ENCODE data around the gene ADAMTSL1. TPM values are rescaled to one million over a fixed set of nuclear protein-coding genes. Genes with fewer than 3 reads are reported as not detected.

The ADAMTSL1 gene
- total and polyA plus RNA-seq, 9 of the 15 experiments (the other 6 are each of a cell fraction or from before 2014, with no cell fraction given), result 0.01 TPM; not detected in 8

- WGBS (ENCODE audit: insufficient coverage, low coverage, missing lambda C conversion rate), result 0% methylated on average over 6 of the region's 6 CpGs
- no peaks in the 10 kb centered on the region for H4K20me1 ChIP-seq (replicated peaks; ENCODE audit: control insufficient read depth, insufficient read depth, low read length)
- H3K27ac ChIP-seq (ENCODE audit: extremely low read depth, low read depth, low read length), result no peak overlapping the region
- H3K4me3 ChIP-seq, result no peak overlapping the region
- H3K9me3 ChIP-seq (replicated peaks; ENCODE audit: control insufficient read depth, insufficient read depth, low read depth, low read length), result no peaks in the 10 kb centered on the region
- CTCF ChIA-PET (ENCODE audit: low intra/inter-chr PET ratio), result no interaction called here
- no peak for TF ChIP-seq TRIM25 (IDR thresholded peaks at IDR 0.05; ENCODE audit: borderline replicate concordance)
- TF ChIP-seq SETDB1 (IDR thresholded peaks at IDR 0.05; ENCODE audit: low read length), result no peak
- no peak for TF ChIP-seq EP300 (IDR thresholded peaks at IDR 0.05; ENCODE audit: low read length)
- H3K79me2 ChIP-seq (ENCODE audit: control insufficient read depth, insufficient read depth, low read length), result no peaks in the 10 kb centered on the region
- H2AFZ ChIP-seq (ENCODE audit: low read depth, low read length), result no peak overlapping the region
- BruUV-seq (replicated peaks), result no TSS peak
- no peaks in the 10 kb centered on the region for H3K27me3 ChIP-seq (ENCODE audit: control insufficient read depth in 2 of 2, insufficient read depth in 2 of 2, low read length in 2 of 2)
- no peak overlapping the region for H3K4me2 ChIP-seq (ENCODE audit: insufficient read depth, low read length)
- H3K9me1 ChIP-seq (ENCODE audit: control insufficient read depth, insufficient read depth, low read length), result no peaks in the 10 kb centered on the region
- H3K36me3 ChIP-seq (ENCODE audit: control insufficient read depth, insufficient read depth, low read length), result no peaks in the 10 kb centered on the region
- intact Hi-C loops (cut with micrococcal nuclease), result no loop called here
- in situ Hi-C loops (cut with MboI), result no loop called here
- no peaks in the 10 kb centered on the region for H3K4me1 ChIP-seq (replicated peaks in 1 of 2; ENCODE audit: control insufficient read depth in 2 of 2, insufficient read depth in 2 of 2, low read length in 2 of 2)
- DNase-seq (ENCODE audit: extremely low read depth in 1 of 4, low spot score in 3 of 4), result no peak
- POLR2A ChIA-PET, result no interaction called here
- ATAC-seq, result no peak
- FAIRE-seq, result no peak
- H3K9ac ChIP-seq (ENCODE audit: insufficient read depth in 1 of 2, low read depth in 2 of 2, low read length in 2 of 2), result no peak overlapping the region
Measured at GRCh38 chr9:18666986-18667772, 193.2 kb downstream of the ADAMTSL1 start.

GRCh38 chr9:18668944-18669343, 195.0 kb downstream of the ADAMTSL1 start:
- no TSS peak for BruUV-seq (replicated peaks)
- in situ Hi-C loops (cut with MboI), result no loop called here
- CTCF ChIA-PET (ENCODE audit: low intra/inter-chr PET ratio), result no interaction called here
- TF ChIP-seq BRD9 (IDR thresholded peaks at IDR 0.05; ENCODE audit: low read depth, partially characterized antibody) (no peak), HDGF (IDR thresholded peaks at IDR 0.05) (no peak), EHMT2 (IDR thresholded peaks at IDR 0.05) (no peak), BDP1 (IDR thresholded peaks at IDR 0.05; ENCODE audit: insufficient read depth, insufficient read length) (no peak), NFYB (IDR thresholded peaks at IDR 0.05; ENCODE audit: extremely low read depth, insufficient read length) (no peak), DMBX1 (CRISPR knock-in tag; IDR thresholded peaks at IDR 0.05; ENCODE audit: borderline replicate concordance) (no peak), ZNF41 (CRISPR knock-in tag; conservative IDR thresholded peaks at IDR 0.05) (no peak), SIN3B (IDR thresholded peaks at IDR 0.05; ENCODE audit: low read depth) (no peak), RNF2 (IDR thresholded peaks at IDR 0.05) (no peak), BACH1 (tag; IDR thresholded peaks at IDR 0.05) (no peak), ZBTB26 (CRISPR knock-in tag; IDR thresholded peaks at IDR 0.05) (no peak), MTA2 (IDR thresholded peaks at IDR 0.05; ENCODE audit: low read depth) (no peak)

More at GRCh38 chr9:18668944-18669343, 195.0 kb downstream of the ADAMTSL1 start:
- no peaks in the 10 kb centered on the region for H4K20me1 ChIP-seq (replicated peaks; ENCODE audit: control insufficient read depth, insufficient read depth, low read length)
- no peak for FAIRE-seq
- 0% methylated on average over 2 of the region's 2 CpGs for WGBS (ENCODE audit: insufficient coverage, low coverage, missing lambda C conversion rate)
- H3K27me3 ChIP-seq (ENCODE audit: control insufficient read depth in 2 of 2, insufficient read depth in 2 of 2, low read length in 2 of 2), result no peaks in the 10 kb centered on the region
- H3K9me1 ChIP-seq (ENCODE audit: control insufficient read depth, insufficient read depth, low read length), result no peaks in the 10 kb centered on the region
- no peak overlapping the region for H3K4me2 ChIP-seq (ENCODE audit: insufficient read depth, low read length)
- no peak overlapping the region for H3K9ac ChIP-seq (ENCODE audit: insufficient read depth in 1 of 2, low read depth in 2 of 2, low read length in 2 of 2)
- no peaks in the 10 kb centered on the region for H3K4me1 ChIP-seq (replicated peaks in 1 of 2; ENCODE audit: control insufficient read depth in 2 of 2, insufficient read depth in 2 of 2, low read length in 2 of 2)
- DNase-seq (ENCODE audit: extremely low read depth in 1 of 4, low spot score in 3 of 4), result no peak
- intact Hi-C loops (cut with micrococcal nuclease), result no loop called here
- no peaks in the 10 kb centered on the region for H3K36me3 ChIP-seq (ENCODE audit: control insufficient read depth, insufficient read depth, low read length)
- no peaks in the 10 kb centered on the region for H3K79me2 ChIP-seq (ENCODE audit: control insufficient read depth, insufficient read depth, low read length)
- no peak overlapping the region for H3K27ac ChIP-seq (ENCODE audit: extremely low read depth, low read depth, low read length)
- no peak overlapping the region for H3K4me3 ChIP-seq
- no peaks in the 10 kb centered on the region for H3K9me3 ChIP-seq (replicated peaks; ENCODE audit: control insufficient read depth, insufficient read depth, low read depth, low read length)
- no peak overlapping the region for H2AFZ ChIP-seq (ENCODE audit: low read depth, low read length)
- no peak for ATAC-seq
- POLR2A ChIA-PET, result no interaction called here

Data from K562 (cell line).